Peyer's patch (tissue), 4 donors: ENCODE measurements around the gene B3GNT5. TPM values are rescaled to one million over a fixed set of nuclear protein-coding genes. Genes with fewer than 3 reads are reported as not detected.

Experiments
- DNase-seq, 3 donors: peaks; one replicate each; pipeline ENCODE4 v3.0.0-alpha.2; 2017 to 2019
- H3K27ac ChIP-seq, 4 donors: fragments of 200-600 bp; sonication (generic); one replicate each; pipeline ENCODE4 v1.5.1; 2016 to 2019
- H3K27me3 ChIP-seq, 2 donors: fragments of 200-600 bp; sonication (generic); one replicate each; pipeline ENCODE4 v1.5.1; 2019
- H3K36me3 ChIP-seq, 3 donors: fragments of 200-600 bp; sonication (generic); one replicate each; pipeline ENCODE4 v1.5.1; 2016 to 2019
- H3K4me1 ChIP-seq, 4 donors: fragments of 200-600 bp; sonication (generic); one replicate each; pipeline ENCODE4 v1.5.1; 2016 to 2019
- H3K4me3 ChIP-seq, 4 donors: fragments of 200-600 bp; sonication (generic); 1 replicate in 3 of 4; 2 replicates in 1 of 4; pipeline ENCODE4 v1.5.1; 2016 to 2019; ENCODE audit warnings: mild to moderate bottlenecking in 1 of 4
- H3K9me3 ChIP-seq, 4 donors: fragments of 200-600 bp; sonication (generic); one replicate each; pipeline ENCODE4 v1.5.1; 2016 to 2019; ENCODE audit warnings: mild to moderate bottlenecking in 1 of 4
- POLR2A ChIP-seq, 2 donors: fragments of 450-650 bp; IDR thresholded peaks; one replicate each; pipeline ENCODE4 v1.5.1; 2017; ENCODE audit warnings: antibody characterized with exemption in 2 of 2, mild to moderate bottlenecking in 2 of 2, moderate library complexity in 2 of 2
- total RNA-seq, 4 donors: library from RNA; depleted of rRNA; stranded (reverse); fragments of >200 nt; gene quantifications; one replicate each; pipeline ENCODE4 v1.1.0, GENCODE V29; 2016
- TF ChIP-seq, protein P1 (sequence below), 6 experiments: fragments of 450-650 bp in 4 of 6; fragments of 200-600 bp in 2 of 6; sonication (generic) in 1 of 6; IDR thresholded peaks; one replicate each; pipeline ENCODE4 v1.5.1; 2017 to 2019; ENCODE audit warnings: antibody characterized with exemption in 6 of 6, mild to moderate bottlenecking in 3 of 6, moderate library complexity in 1 of 6

Gene B3GNT5
- total RNA-seq, 4 donors from 2014 or later: 15.7 to 66.2 (median 42.2) TPM

DNA sequence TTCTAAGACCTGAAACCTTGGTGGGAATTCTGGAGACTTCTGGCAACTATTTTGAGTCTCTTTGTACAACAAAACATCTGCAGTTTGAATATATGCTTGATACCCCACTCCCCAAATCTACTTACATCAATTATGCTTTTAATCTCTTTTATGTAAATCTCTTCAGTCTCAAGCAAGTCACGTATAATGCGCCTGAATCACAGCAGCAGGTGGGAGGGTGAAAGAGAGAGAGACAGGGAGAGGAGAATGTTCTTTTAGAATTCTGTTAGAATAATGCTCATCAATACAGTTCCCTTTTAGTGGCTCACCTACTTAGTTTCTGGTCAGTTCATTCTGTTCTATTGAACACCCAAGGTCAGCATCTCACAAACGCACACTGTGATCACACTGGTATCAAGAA, 22.2 kb upstream of the B3GNT5 start:
- Histone ChIP-seq H3K27me3 (no peaks in the 10 kb centered on the region), H3K27ac (no peak overlapping the region), H3K4me3 (no peak overlapping the region), H3K9me3 (no peaks in the 10 kb centered on the region), H3K4me1 (no peaks in the 10 kb centered on the region), H3K36me3 (no peaks in the 10 kb centered on the region)
- TF ChIP-seq, protein P1, sequence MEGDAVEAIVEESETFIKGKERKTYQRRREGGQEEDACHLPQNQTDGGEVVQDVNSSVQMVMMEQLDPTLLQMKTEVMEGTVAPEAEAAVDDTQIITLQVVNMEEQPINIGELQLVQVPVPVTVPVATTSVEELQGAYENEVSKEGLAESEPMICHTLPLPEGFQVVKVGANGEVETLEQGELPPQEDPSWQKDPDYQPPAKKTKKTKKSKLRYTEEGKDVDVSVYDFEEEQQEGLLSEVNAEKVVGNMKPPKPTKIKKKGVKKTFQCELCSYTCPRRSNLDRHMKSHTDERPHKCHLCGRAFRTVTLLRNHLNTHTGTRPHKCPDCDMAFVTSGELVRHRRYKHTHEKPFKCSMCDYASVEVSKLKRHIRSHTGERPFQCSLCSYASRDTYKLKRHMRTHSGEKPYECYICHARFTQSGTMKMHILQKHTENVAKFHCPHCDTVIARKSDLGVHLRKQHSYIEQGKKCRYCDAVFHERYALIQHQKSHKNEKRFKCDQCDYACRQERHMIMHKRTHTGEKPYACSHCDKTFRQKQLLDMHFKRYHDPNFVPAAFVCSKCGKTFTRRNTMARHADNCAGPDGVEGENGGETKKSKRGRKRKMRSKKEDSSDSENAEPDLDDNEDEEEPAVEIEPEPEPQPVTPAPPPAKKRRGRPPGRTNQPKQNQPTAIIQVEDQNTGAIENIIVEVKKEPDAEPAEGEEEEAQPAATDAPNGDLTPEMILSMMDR (IDR thresholded peaks at IDR 0.05): no peak
- no peak for TF ChIP-seq POLR2A (IDR thresholded peaks at IDR 0.05)
- no peak for DNase-seq

DNA sequence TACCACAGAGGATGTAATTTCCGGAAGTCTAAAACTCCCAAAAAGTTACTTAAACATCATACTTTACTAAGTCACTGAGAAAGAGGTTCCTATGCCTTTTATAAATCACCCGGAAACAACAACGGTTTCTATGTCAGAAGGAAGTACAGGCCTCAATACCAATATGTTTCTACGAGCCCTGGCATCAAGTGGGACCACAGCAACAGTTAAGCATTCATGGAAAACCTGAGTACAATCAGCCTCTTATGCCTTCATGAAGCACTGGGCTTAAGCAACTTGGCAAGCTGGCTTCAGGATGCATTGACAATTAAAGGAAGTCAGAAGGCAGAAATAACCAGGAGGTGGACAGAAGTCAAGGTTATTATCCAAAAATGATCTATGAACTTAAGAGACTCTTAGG, 19.1 kb upstream of the B3GNT5 start:
- Histone ChIP-seq H3K27ac (no peak overlapping the region), H3K36me3 (no peaks in the 10 kb centered on the region)
- DNase-seq: no peak

DNA sequence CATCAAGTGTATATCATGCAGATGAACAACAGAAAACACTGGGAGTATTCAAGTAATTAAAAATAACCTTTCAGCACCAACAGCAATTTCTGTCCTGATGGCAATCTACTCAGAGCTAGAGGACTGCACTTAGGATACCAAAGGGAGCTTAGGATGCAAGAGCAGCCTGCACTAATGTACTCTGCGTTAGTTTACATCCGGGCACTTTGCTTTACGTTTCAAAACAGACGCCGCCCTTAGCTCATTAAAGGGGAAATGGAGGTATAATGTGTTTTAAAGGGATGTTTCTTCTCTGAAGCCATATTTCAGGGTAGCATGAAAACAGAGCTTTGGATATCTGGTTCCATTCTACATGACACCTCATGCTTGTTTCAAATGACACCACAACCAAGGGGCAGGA, 14.0 kb upstream of the B3GNT5 start:
- Histone ChIP-seq H3K36me3 (no peaks in the 10 kb centered on the region), H3K27ac (no peak overlapping the region), H3K4me3 (no peak overlapping the region), H3K9me3 (peaks cover 0 to 17% (median 6%) of the 10 kb centered on the region in 4 donors), H3K27me3 (no peaks in the 10 kb centered on the region), H3K4me1 (no peaks in the 10 kb centered on the region)
- TF ChIP-seq, protein P1 (IDR thresholded peaks at IDR 0.05): no peak
- no peak for TF ChIP-seq POLR2A (IDR thresholded peaks at IDR 0.05)
- no peak for DNase-seq

More for the DNA sequence above, 19.1 kb upstream of the B3GNT5 start:
- Histone ChIP-seq H3K27me3 (no peaks in the 10 kb centered on the region), H3K9me3 (no peaks in the 10 kb centered on the region), H3K4me1 (no peaks in the 10 kb centered on the region), H3K4me3 (no peak overlapping the region)
- no peak for TF ChIP-seq POLR2A (IDR thresholded peaks at IDR 0.05)
- TF ChIP-seq, protein P1 (IDR thresholded peaks at IDR 0.05): no peak

DNA sequence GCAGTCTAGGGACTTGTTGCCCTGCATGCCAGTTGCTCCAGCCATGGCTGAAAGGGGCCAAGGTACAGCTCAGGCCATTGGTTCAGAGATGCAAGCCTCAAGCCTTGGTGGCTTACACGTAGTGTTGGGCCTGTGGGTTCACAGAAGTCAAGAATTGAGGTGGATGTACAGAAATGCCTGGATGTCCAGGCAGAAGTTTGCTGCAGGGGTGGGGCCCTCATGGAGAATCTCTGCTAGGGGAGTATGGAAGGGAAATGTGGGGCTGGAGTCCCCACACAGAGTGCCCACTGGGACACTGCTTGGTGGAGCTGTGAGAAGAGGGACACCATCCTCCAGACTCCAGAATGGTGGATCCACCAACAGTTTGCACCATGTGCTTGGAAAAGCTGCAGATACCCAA, 10.6 kb upstream of the B3GNT5 start:
- Histone ChIP-seq H3K27ac (no peak overlapping the region), H3K4me1 (peaks cover 0 to 4% (median 0%) of the 10 kb centered on the region in 4 donors), H3K36me3 (no peaks in the 10 kb centered on the region), H3K4me3 (no peak overlapping the region), H3K9me3 (peaks cover 0 to 17% (median 6%) of the 10 kb centered on the region in 4 donors), H3K27me3 (no peaks in the 10 kb centered on the region)
- TF ChIP-seq POLR2A (IDR thresholded peaks at IDR 0.05): no peak
- TF ChIP-seq, protein P1 (IDR thresholded peaks at IDR 0.05): no peak
- DNase-seq: no peak

DNA sequence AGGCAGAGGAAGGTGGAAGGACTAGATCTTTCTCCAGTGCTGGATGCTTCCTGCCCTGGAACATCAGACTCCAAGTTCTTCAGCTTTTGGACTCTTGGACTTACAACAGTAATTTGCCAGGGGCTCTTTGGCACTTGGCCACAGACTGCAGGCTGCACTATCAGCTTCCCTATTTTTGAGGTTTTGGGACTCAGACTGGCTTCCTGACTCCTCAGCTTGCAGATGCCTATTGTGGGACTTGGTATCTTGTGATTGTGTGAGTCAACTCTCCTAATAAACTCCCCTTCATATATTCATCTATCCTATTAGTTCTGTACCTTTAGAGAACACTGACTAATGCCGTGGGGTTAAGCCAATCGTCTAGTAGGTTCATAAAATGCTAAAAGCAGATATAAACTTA, 8.8 kb upstream of the B3GNT5 start:
- Histone ChIP-seq H3K36me3 (no peaks in the 10 kb centered on the region), H3K9me3 (peaks cover 0 to 17% (median 6%) of the 10 kb centered on the region in 4 donors), H3K27ac (peak overlapping the region in 3 of 4 donors; percentile 15 to 90 (median 79)), H3K4me3 (no peak overlapping the region), H3K4me1 (peaks cover 0 to 4% (median 0%) of the 10 kb centered on the region in 4 donors), H3K27me3 (no peaks in the 10 kb centered on the region)
- TF ChIP-seq, protein P1 (IDR thresholded peaks at IDR 0.05): no peak
- TF ChIP-seq POLR2A (IDR thresholded peaks at IDR 0.05): no peak
- peak in 1 of 3 donors; percentile 80 for DNase-seq
